ENCODE measurements around the gene SPTBN1.
A peak's percentile ranks its signal among the peaks of the same experiment; 100 is the strongest.

Gene SPTBN1

GRCh38 chr2:54595999-54596902 is 140.1 kb downstream of the SPTBN1 start:
- Histone ChIP-seq H3K4me3 (ENCODE audit: low read length) (no peak overlapping the region), H3K36me3 (ENCODE audit: control insufficient read depth, insufficient read depth, low read length, severe bottlenecking) (peaks cover 24% of the 10 kb centered on the region)

GRCh38 chr2:54597153-54597848 is 141.2 kb downstream of the SPTBN1 start:
- H3K27me3 ChIP-seq (replicated peaks; ENCODE audit: control insufficient read depth, insufficient read depth, low read length): no peaks in the 10 kb centered on the region
- DNase-seq (ENCODE audit: low read depth): no peak

More at GRCh38 chr2:54595999-54596902, 140.1 kb downstream of the SPTBN1 start:
- no peak for DNase-seq (ENCODE audit: low read depth)
- no peak overlapping the region for H3K9ac ChIP-seq (ENCODE audit: low read length)
- H3K27me3 ChIP-seq (replicated peaks; ENCODE audit: control insufficient read depth, insufficient read depth, low read length): no peaks in the 10 kb centered on the region
- H3K9me3 ChIP-seq (ENCODE audit: control insufficient read depth, low read length): no peaks in the 10 kb centered on the region
- peaks cover 12% of the 10 kb centered on the region for H3K4me1 ChIP-seq (ENCODE audit: control insufficient read depth, insufficient read depth, low read length)

GRCh38 chr2:54598347-54599325 is 142.5 kb downstream of the SPTBN1 start:
- H3K36me3 ChIP-seq (ENCODE audit: control insufficient read depth, insufficient read depth, low read length, severe bottlenecking): peaks cover 18% of the 10 kb centered on the region
- H3K27me3 ChIP-seq (replicated peaks; ENCODE audit: control insufficient read depth, insufficient read depth, low read length): no peaks in the 10 kb centered on the region
- H3K4me3 ChIP-seq (ENCODE audit: low read length): no peak overlapping the region
- peaks cover 25% of the 10 kb centered on the region for H3K4me1 ChIP-seq (ENCODE audit: control insufficient read depth, insufficient read depth, low read length)
- H3K9ac ChIP-seq (ENCODE audit: low read length): no peak overlapping the region
- no peaks in the 10 kb centered on the region for H3K9me3 ChIP-seq (ENCODE audit: control insufficient read depth, low read length)
- no peak for DNase-seq (ENCODE audit: low read depth)

More at GRCh38 chr2:54597153-54597848, 141.2 kb downstream of the SPTBN1 start:
- Histone ChIP-seq H3K9me3 (ENCODE audit: control insufficient read depth, low read length) (no peaks in the 10 kb centered on the region), H3K36me3 (ENCODE audit: control insufficient read depth, insufficient read depth, low read length, severe bottlenecking) (peaks cover 24% of the 10 kb centered on the region), H3K4me1 (ENCODE audit: control insufficient read depth, insufficient read depth, low read length) (peaks cover 20% of the 10 kb centered on the region), H3K9ac (ENCODE audit: low read length) (no peak overlapping the region), H3K4me3 (ENCODE audit: low read length) (no peak overlapping the region)

GRCh38 chr2:54599326-54599710 is 143.2 kb downstream of the SPTBN1 start:
- Histone ChIP-seq H3K9ac (ENCODE audit: low read length) (no peak overlapping the region), H3K4me1 (ENCODE audit: control insufficient read depth, insufficient read depth, low read length) (peaks cover 32% of the 10 kb centered on the region), H3K36me3 (ENCODE audit: control insufficient read depth, insufficient read depth, low read length, severe bottlenecking) (peaks cover 18% of the 10 kb centered on the region), H3K27me3 (replicated peaks; ENCODE audit: control insufficient read depth, insufficient read depth, low read length) (no peaks in the 10 kb centered on the region), H3K4me3 (ENCODE audit: low read length) (no peak overlapping the region), H3K9me3 (ENCODE audit: control insufficient read depth, low read length) (no peaks in the 10 kb centered on the region)
- peak; percentile 19 for DNase-seq (ENCODE audit: low read depth)

GRCh38 chr2:54599914-54600313 is 143.8 kb downstream of the SPTBN1 start:
- Histone ChIP-seq H3K36me3 (ENCODE audit: control insufficient read depth, insufficient read depth, low read length, severe bottlenecking) (peaks cover 18% of the 10 kb centered on the region), H3K27me3 (replicated peaks; ENCODE audit: control insufficient read depth, insufficient read depth, low read length) (no peaks in the 10 kb centered on the region), H3K9ac (ENCODE audit: low read length) (no peak overlapping the region), H3K4me3 (ENCODE audit: low read length) (no peak overlapping the region), H3K4me1 (ENCODE audit: control insufficient read depth, insufficient read depth, low read length) (peaks cover 35% of the 10 kb centered on the region), H3K9me3 (ENCODE audit: control insufficient read depth, low read length) (no peaks in the 10 kb centered on the region)
- DNase-seq (ENCODE audit: low read depth): peak; percentile 27

GRCh38 chr2:54601339-54601738 is 145.2 kb downstream of the SPTBN1 start:
- H3K9me3 ChIP-seq (ENCODE audit: control insufficient read depth, low read length): no peaks in the 10 kb centered on the region
- H3K27me3 ChIP-seq (replicated peaks; ENCODE audit: control insufficient read depth, insufficient read depth, low read length): no peaks in the 10 kb centered on the region
- DNase-seq (ENCODE audit: low read depth): no peak
- peaks cover 21% of the 10 kb centered on the region for H3K36me3 ChIP-seq (ENCODE audit: control insufficient read depth, insufficient read depth, low read length, severe bottlenecking)
- H3K4me3 ChIP-seq (ENCODE audit: low read length): no peak overlapping the region
- no peak overlapping the region for H3K9ac ChIP-seq (ENCODE audit: low read length)
- H3K4me1 ChIP-seq (ENCODE audit: control insufficient read depth, insufficient read depth, low read length): peaks cover 41% of the 10 kb centered on the region

GRCh38 chr2:54602736-54603322 is 146.7 kb downstream of the SPTBN1 start:
- peaks cover 22% of the 10 kb centered on the region for H3K36me3 ChIP-seq (ENCODE audit: control insufficient read depth, insufficient read depth, low read length, severe bottlenecking)
- H3K4me3 ChIP-seq (ENCODE audit: low read length): no peak overlapping the region
- H3K4me1 ChIP-seq (ENCODE audit: control insufficient read depth, insufficient read depth, low read length): peaks cover 48% of the 10 kb centered on the region
- DNase-seq (ENCODE audit: low read depth): no peak
- no peak overlapping the region for H3K9ac ChIP-seq (ENCODE audit: low read length)
- no peaks in the 10 kb centered on the region for H3K27me3 ChIP-seq (replicated peaks; ENCODE audit: control insufficient read depth, insufficient read depth, low read length)
- no peaks in the 10 kb centered on the region for H3K9me3 ChIP-seq (ENCODE audit: control insufficient read depth, low read length)

- Histone ChIP-seq H3K4me3 (ENCODE audit: low read length) (no peak overlapping the region), H3K36me3 (ENCODE audit: control insufficient read depth, insufficient read depth, low read length, severe bottlenecking) (peaks cover 22% of the 10 kb centered on the region), H3K9ac (ENCODE audit: low read length) (no peak overlapping the region), H3K27me3 (replicated peaks; ENCODE audit: control insufficient read depth, insufficient read depth, low read length) (no peaks in the 10 kb centered on the region), H3K4me1 (ENCODE audit: control insufficient read depth, insufficient read depth, low read length) (peaks cover 48% of the 10 kb centered on the region), H3K9me3 (ENCODE audit: control insufficient read depth, low read length) (no peaks in the 10 kb centered on the region)
- no peak for DNase-seq (ENCODE audit: low read depth)
These were observed 147.2 kb downstream of the SPTBN1 start for GRCh38 chr2:54603357-54603756.

- no peaks in the 10 kb centered on the region for H3K27me3 ChIP-seq (replicated peaks; ENCODE audit: control insufficient read depth, insufficient read depth, low read length)
- no peaks in the 10 kb centered on the region for H3K9me3 ChIP-seq (ENCODE audit: control insufficient read depth, low read length)
- no peak overlapping the region for H3K9ac ChIP-seq (ENCODE audit: low read length)
- H3K4me1 ChIP-seq (ENCODE audit: control insufficient read depth, insufficient read depth, low read length): peaks cover 48% of the 10 kb centered on the region
- DNase-seq (ENCODE audit: low read depth): no peak
- H3K4me3 ChIP-seq (ENCODE audit: low read length): no peak overlapping the region
- H3K36me3 ChIP-seq (ENCODE audit: control insufficient read depth, insufficient read depth, low read length, severe bottlenecking): peaks cover 22% of the 10 kb centered on the region
These were observed 147.7 kb downstream of the SPTBN1 start for GRCh38 chr2:54603796-54604195.

- no peak for DNase-seq (ENCODE audit: low read depth)
- Histone ChIP-seq H3K9me3 (ENCODE audit: control insufficient read depth, low read length) (no peaks in the 10 kb centered on the region), H3K27me3 (replicated peaks; ENCODE audit: control insufficient read depth, insufficient read depth, low read length) (no peaks in the 10 kb centered on the region), H3K36me3 (ENCODE audit: control insufficient read depth, insufficient read depth, low read length, severe bottlenecking) (peaks cover 13% of the 10 kb centered on the region), H3K4me1 (ENCODE audit: control insufficient read depth, insufficient read depth, low read length) (peaks cover 44% of the 10 kb centered on the region), H3K9ac (ENCODE audit: low read length) (no peak overlapping the region), H3K4me3 (ENCODE audit: low read length) (no peak overlapping the region)
These were observed 148.7 kb downstream of the SPTBN1 start for GRCh38 chr2:54604871-54605270.
